ENCODE results near the gene PADI6. TPM values are rescaled to one million over a fixed set of nuclear protein-coding genes. Genes with fewer than 3 reads are reported as not detected.
"Not testable (repeated sequence)": the region's sequence is repeated elsewhere in the genome, so short reads cannot be mapped to it uniquely, and the experiment has no call there.

PADI6 gene
- total RNA-seq, 1 donor = not detected

DNA sequence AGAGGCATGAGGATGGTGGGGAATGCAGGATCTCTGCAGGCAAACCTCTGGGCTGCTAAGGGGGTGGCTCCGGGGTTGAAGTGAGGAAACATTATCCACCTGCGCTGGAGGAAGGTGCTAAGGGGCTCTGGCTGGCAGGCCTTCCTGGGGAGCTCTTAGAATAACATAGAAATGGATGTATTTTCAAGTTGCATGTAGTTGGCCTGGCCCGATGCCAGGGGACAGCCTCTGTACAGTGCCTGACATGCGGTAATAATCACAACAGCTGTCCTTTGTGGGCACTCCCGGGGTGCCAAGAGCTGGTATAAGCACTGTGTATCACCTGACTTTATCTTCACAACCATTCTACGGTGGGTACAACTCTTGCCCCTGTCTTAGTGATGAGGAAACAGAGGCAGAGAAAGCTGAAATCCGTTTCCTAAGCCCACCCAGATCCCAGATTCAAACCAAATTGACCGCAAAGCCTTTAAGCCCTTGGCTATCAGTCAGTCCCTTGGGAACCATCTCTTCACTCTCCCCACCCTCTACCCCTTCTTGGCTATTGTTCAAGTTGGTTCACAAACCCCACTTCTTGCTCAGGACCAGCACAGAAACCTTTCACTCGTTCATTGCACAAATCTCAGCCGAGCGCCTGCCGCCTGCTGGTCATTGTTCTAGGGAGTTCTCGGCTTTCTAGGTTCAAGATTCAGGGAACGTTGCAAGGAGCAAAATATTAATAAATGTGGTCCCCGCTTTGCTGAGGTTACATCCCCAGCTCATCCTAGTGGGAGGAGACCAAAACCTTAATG is 33.1 kb upstream of the PADI6 start:
- no peak overlapping the region for H3K4me3 ChIP-seq (ENCODE audit: low read depth, low read length)
- TF ChIP-seq, protein P1, sequence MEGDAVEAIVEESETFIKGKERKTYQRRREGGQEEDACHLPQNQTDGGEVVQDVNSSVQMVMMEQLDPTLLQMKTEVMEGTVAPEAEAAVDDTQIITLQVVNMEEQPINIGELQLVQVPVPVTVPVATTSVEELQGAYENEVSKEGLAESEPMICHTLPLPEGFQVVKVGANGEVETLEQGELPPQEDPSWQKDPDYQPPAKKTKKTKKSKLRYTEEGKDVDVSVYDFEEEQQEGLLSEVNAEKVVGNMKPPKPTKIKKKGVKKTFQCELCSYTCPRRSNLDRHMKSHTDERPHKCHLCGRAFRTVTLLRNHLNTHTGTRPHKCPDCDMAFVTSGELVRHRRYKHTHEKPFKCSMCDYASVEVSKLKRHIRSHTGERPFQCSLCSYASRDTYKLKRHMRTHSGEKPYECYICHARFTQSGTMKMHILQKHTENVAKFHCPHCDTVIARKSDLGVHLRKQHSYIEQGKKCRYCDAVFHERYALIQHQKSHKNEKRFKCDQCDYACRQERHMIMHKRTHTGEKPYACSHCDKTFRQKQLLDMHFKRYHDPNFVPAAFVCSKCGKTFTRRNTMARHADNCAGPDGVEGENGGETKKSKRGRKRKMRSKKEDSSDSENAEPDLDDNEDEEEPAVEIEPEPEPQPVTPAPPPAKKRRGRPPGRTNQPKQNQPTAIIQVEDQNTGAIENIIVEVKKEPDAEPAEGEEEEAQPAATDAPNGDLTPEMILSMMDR (IDR thresholded peaks at IDR 0.05; ENCODE audit: insufficient read depth, low read length) = peak; percentile 25
- DNase-seq (ENCODE audit: low read depth) = no peak

DNA sequence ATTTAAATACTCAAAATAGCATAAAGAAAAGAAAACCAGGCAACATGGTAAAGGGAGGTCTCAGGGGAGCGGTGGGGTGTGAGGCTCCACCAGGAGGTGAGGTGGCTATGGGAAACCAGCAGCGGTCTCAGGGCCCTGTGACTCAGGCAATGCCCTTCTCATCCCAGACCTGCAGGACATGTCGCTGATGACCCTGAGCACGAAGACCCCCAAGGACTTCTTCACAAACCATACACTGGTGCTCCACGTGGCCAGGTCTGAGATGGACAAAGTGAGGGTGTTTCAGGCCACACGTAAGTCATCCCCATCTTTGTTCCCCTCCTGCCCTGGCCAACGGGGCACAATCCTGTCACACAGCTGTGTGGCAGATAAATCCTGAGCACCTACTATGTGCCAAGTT is 32.5 kb upstream of the PADI6 start:
- no peak for DNase-seq (ENCODE audit: low read depth)
- TF ChIP-seq, protein P1 (IDR thresholded peaks at IDR 0.05; ENCODE audit: insufficient read depth, low read length) = no peak
- H3K4me3 ChIP-seq (ENCODE audit: low read depth, low read length) = no peak overlapping the region

DNA sequence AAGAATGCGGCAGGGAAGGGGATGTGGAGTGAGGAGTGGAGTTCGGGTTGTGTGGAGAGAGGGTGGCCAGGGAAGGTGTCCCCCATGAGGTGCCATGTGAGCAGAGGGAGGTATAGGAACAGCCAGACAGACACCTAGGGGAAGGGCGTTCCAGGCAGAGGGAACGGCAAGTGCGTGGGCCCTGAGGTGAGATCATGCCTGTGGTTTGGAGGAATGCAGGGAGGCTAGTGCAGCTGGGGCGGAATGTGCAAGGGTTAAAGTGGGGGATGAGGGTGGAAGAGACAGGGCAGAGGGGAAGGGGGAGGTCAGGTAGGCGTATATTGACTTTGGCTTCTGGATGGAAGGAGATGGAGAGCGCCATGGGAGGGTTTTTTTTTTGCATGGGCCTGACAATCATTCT is 31.6 kb upstream of the PADI6 start:
- TF ChIP-seq, protein P1 (IDR thresholded peaks at IDR 0.05; ENCODE audit: insufficient read depth, low read length) = no peak
- no peak overlapping the region for H3K4me3 ChIP-seq (ENCODE audit: low read depth, low read length)
- DNase-seq (ENCODE audit: low read depth) = no peak

DNA sequence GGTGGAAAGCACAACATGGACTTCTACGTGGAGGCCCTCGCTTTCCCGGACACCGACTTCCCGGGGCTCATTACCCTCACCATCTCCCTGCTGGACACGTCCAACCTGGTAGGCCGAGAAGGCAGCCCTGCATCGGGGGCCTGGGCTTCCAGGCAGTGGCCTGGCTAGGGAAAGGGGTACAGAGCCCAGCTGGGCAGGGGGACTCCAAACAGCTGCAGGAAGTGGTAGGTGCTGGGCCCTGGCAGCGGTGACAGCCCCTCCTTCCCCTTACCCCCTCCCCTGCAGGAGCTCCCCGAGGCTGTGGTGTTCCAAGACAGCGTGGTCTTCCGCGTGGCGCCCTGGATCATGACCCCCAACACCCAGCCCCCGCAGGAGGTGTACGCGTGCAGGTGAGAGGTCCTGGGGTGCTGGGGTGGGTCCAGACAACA is 30.0 kb upstream of the PADI6 start:
- H3K4me3 ChIP-seq (ENCODE audit: low read depth, low read length) = no peak overlapping the region
- DNase-seq (ENCODE audit: low read depth) = no peak
- TF ChIP-seq, protein P1 (IDR thresholded peaks at IDR 0.05; ENCODE audit: insufficient read depth, low read length) = no peak

DNA sequence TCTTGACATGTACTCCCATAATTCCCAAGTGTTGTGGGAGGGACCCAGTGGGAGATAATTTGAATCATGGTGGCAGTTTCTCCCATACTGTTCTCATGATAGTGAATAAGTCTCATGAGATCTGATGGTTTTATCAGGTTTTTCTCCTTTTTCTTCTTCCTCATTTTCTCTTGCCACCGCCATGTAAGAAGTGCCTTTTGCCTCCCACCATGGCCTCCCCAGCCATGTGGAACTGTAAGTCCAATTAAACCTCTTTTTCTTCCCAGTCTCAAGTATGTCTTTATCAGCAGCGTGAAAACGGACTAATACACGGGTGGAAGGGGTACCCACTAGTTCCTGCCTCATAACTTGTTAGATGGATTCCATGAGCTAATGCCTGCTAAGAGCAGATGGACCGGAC is 26.5 kb upstream of the PADI6 start:
- not testable (repeated sequence) for DNase-seq (ENCODE audit: low read depth); H3K4me3 ChIP-seq (ENCODE audit: low read depth, low read length)

DNA sequence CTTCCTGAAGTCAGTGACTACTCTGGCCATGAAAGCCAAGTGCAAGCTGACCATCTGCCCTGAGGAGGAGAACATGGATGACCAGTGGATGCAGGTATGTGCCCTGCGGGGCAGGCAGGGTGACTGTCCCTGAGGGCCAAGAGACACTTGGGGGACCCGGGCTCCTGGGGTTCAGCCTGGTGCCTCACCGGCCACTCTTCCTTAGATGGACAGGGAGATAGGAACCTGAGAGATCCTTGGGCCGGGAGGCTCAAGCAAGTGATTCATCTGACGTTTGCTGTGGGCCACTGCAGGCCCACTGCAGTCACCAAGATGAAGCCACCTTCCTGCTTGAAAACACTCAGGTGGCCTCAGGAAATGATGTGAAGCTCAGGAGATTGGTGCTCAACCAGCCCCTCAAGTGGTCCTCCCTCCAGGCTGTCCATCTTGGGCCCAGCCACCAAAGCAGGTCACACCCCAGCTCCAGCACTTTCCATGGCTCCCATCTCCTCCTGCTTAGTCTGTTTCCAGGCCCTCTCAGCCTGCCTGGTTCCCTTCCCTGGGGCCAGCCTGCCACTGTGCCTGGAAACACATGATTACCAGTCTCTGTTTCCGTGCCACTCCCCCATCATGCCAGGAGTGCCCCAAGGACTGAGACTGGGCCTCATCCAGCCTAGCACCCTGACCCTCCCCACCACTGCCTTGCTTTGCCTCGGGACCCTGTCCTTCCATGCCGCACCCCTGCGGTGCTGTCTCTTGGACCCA is 25.8 kb upstream of the PADI6 start:
- DNase-seq (ENCODE audit: low read depth) = no peak
- H3K4me3 ChIP-seq (ENCODE audit: low read depth, low read length) = no peak overlapping the region
- TF ChIP-seq, protein P1 (IDR thresholded peaks at IDR 0.05; ENCODE audit: insufficient read depth, low read length) = no peak

All from fibroblast of the aortic adventitia (primary cell).